PC-9 (cell line): ENCODE results near the gene MT2A. TPM values are rescaled to one million over a fixed set of nuclear protein-coding genes. Genes with fewer than 3 reads are reported as not detected.

Source experiments
- BruUV-seq: library from RNA; stranded (reverse); fragments of 400-500 nt; replicated peaks from 2 replicates; lab custom pipeline; 2021; lab: Mats Ljungman, UMichigan
- CTCF ChIA-PET: fragments of 300-600 bp; sonication (Branson Sonifier 250); formaldehyde crosslinking; loops from one replicate; lab custom pipeline; 2022; ENCODE audit warnings: antibody characterized with exemption; lab: Charles Lee
- POLR2A ChIA-PET: fragments of 300-600 bp; sonication (Branson Sonifier 250); formaldehyde crosslinking; loops from one replicate; lab custom pipeline; 2022; ENCODE audit warnings: antibody characterized with exemption; ENCODE audit not compliant: unreplicated experiment; lab: Charles Lee
- DNase-seq, 2 experiments: peaks; one replicate each; pipeline versions ENCODE4 v3.0.0 to v3.0.0-alpha.2; 2015 to 2022; ENCODE audit warnings: mixed read lengths in 1 of 2
- H2AFZ ChIP-seq: fragments of 200-600 bp; sonication (generic); 2 replicates; pipeline ENCODE4 v1.8.1; 2017; ENCODE audit warnings: antibody characterized with exemption
- H3F3A ChIP-seq: fragments of 200-600 bp; sonication (generic); 2 replicates; pipeline ENCODE4 v1.8.1; 2017; ENCODE audit warnings: antibody characterized with exemption, mild to moderate bottlenecking, low read depth; ENCODE audit not compliant: insufficient read depth
- H3K27ac ChIP-seq: fragments of 200-600 bp; sonication (generic); 2 replicates; pipeline ENCODE4 v1.6.1; 2016; ENCODE audit warnings: mixed run types
- H3K27me3 ChIP-seq: fragments of 200-600 bp; sonication (generic); 2 replicates; pipeline ENCODE4 v1.6.1; 2016; ENCODE audit warnings: low read depth, mixed run types; ENCODE audit not compliant: insufficient read depth
- H3K36me3 ChIP-seq: fragments of 200-600 bp; sonication (generic); 2 replicates; pipeline ENCODE4 v1.6.1; 2016; ENCODE audit warnings: low read depth, mixed run types
- H3K4me1 ChIP-seq: fragments of 200-600 bp; sonication (generic); replicated peaks from 2 replicates; pipeline ENCODE4 v1.6.1; 2016; ENCODE audit warnings: mixed run types; ENCODE audit not compliant: insufficient read depth
- H3K4me2 ChIP-seq: fragments of 200-600 bp; sonication (generic); 2 replicates; pipeline ENCODE4 v1.6.1; 2017; ENCODE audit warnings: mixed run types
- H3K4me3 ChIP-seq: fragments of 200-600 bp; sonication (generic); 2 replicates; pipeline ENCODE4 v1.6.1; 2016; ENCODE audit warnings: mixed run types
- H3K79me2 ChIP-seq: fragments of 200-600 bp; sonication (generic); 2 replicates; pipeline ENCODE4 v1.6.1; 2017; ENCODE audit warnings: low read depth, mixed run types
- H3K9me2 ChIP-seq: fragments of 200-600 bp; sonication (generic); 2 replicates; pipeline ENCODE4 v1.8.1; 2017; ENCODE audit warnings: mild to moderate bottlenecking; ENCODE audit not compliant: insufficient read depth
- H3K9me3 ChIP-seq: fragments of 200-600 bp; sonication (generic); 2 replicates; pipeline ENCODE4 v1.8.1; 2016; ENCODE audit warnings: low read depth; ENCODE audit not compliant: insufficient read depth
- H4K20me1 ChIP-seq: fragments of 200-600 bp; sonication (generic); 2 replicates; pipeline ENCODE4 v1.8.1; 2017; ENCODE audit not compliant: insufficient read depth
- EZH2 ChIP-seq: fragments of 200-600 bp; sonication (generic); IDR thresholded peaks from 2 replicates; pipeline ENCODE4 v1.8.0; 2017; ENCODE audit warnings: antibody characterized with exemption, low read depth
- intact Hi-C: fragments of 100-400 bp; cut with micrococcal nuclease; formaldehyde crosslinking; loops from one replicate; pipeline ENCODE4 v1.10.0; 2022; ENCODE audit not compliant: unreplicated experiment
- total RNA-seq: library from RNA; stranded (reverse); gene quantifications from 2 replicates; pipeline ENCODE4 v1.2.3, GENCODE V29; 2021
- TF ChIP-seq, protein P1 (sequence below): fragments of 200-600 bp; sonication (generic); conservative IDR thresholded peaks from 2 replicates; pipeline ENCODE4 v1.6.1; 2017; ENCODE audit warnings: mixed run types, antibody characterized with exemption, mild to moderate bottlenecking, moderate library complexity

Gene MT2A
- total RNA-seq, 1 experiment from 2014 or later, result 203 TPM

DNA sequence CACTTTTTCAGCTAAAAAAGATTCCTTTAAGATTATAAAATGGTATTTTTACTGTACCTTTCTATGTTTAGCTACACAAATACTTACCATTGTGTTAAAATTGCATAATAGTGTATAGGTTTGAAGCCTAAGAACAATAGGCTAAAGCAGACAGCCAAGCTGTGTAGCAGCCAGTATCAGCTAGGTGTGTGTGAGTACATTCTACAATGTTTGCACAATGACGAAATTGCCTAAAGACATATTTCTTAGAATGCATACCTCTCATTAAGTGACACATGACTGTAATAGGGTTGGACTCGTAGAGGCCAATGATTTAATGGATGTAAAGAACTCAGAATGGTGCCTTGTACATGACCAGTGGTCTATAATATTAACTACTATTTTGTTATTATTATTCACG is 41.4 kb downstream of the MT2A start:
- Histone ChIP-seq H3K27ac (no peak overlapping the region), H3K79me2 (no peaks in the 10 kb centered on the region), H4K20me1 (peaks cover 5% of the 10 kb centered on the region; the same call in 1 of the 2 replicates), H2AFZ (no peak overlapping the region), H3K4me2 (peak overlapping the region; percentile 20), H3K9me3 (no peaks in the 10 kb centered on the region), H3K4me3 (no peak overlapping the region), H3K4me1 (peaks cover 30% of the 10 kb centered on the region), H3K27me3 (0 out of 2 replicates have a peak, but pooled peaks cover 3% of the 10 kb centered on the region), H3K9me2 (no peaks in the 10 kb centered on the region), H3K36me3 (no peaks in the 10 kb centered on the region), H3F3A (peaks cover 31% of the 10 kb centered on the region; the same call in 1 of the 2 replicates)
- TF ChIP-seq EZH2, result no peak
- TF ChIP-seq, protein P1, sequence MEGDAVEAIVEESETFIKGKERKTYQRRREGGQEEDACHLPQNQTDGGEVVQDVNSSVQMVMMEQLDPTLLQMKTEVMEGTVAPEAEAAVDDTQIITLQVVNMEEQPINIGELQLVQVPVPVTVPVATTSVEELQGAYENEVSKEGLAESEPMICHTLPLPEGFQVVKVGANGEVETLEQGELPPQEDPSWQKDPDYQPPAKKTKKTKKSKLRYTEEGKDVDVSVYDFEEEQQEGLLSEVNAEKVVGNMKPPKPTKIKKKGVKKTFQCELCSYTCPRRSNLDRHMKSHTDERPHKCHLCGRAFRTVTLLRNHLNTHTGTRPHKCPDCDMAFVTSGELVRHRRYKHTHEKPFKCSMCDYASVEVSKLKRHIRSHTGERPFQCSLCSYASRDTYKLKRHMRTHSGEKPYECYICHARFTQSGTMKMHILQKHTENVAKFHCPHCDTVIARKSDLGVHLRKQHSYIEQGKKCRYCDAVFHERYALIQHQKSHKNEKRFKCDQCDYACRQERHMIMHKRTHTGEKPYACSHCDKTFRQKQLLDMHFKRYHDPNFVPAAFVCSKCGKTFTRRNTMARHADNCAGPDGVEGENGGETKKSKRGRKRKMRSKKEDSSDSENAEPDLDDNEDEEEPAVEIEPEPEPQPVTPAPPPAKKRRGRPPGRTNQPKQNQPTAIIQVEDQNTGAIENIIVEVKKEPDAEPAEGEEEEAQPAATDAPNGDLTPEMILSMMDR, result no peak
- peak in 1 of 2 experiments; percentile 98 for DNase-seq
- no TSS peak for BruUV-seq
- intact Hi-C loops, result no loop called here
- CTCF ChIA-PET, result no interaction called here
- POLR2A ChIA-PET, result interaction anchor here (0.5 to 0.7 kb wide), 4 partner anchors 39 to 1252 kb away, joined by 4 to 9 read pairs (median 5); no protein-coding TSS in a partner anchor

DNA sequence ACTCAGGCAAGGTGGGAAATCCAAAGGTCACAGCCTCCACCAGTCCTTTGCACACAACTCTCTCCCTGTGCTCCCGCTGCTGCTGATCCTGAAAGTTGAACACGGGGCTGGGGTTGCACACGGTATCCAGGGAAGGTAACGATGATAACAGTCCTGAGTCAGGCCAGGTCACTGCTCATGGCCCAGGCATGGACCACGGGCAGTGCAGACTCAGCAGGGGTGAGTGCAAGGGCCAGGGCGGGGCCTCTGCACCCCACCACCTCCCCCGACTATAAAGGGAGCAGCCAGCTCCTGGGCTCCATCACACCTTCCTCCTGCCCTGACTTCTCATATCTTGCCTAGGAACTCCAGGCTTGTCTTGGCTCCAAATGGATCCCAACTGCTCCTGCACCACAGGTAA is 43.2 kb downstream of the MT2A start, which contains the start of gene MT1B:
TSS of gene MT1B (plus strand) at position 301 of the 400 bp plus-strand sequence. CDS start at position 369, 68 bp downstream.
- intact Hi-C loops, result no loop called here
- Histone ChIP-seq H3K79me2 (no peaks in the 10 kb centered on the region), H3K27ac (no peak within 1 kb of the TSS), H3K4me2 (no peak within 1 kb of the TSS), H3K4me3 (no peak within 1 kb of the TSS), H3K9me2 (no peaks in the 10 kb centered on the region), H3K36me3 (no peaks in the 10 kb centered on the region), H4K20me1 (peaks cover 5% of the 10 kb centered on the region; the same call in 1 of the 2 replicates), H3K9me3 (no peaks in the 10 kb centered on the region), H3K27me3 (0 out of 2 replicates have a peak, but pooled peaks cover 3% of the 10 kb centered on the region), H3F3A (peaks cover 36% of the 10 kb centered on the region; the same call in 1 of the 2 replicates), H2AFZ (no peak within 1 kb of the TSS), H3K4me1 (peaks cover 30% of the 10 kb centered on the region)
- ChIA-PET POLR2A (no interaction called here), CTCF (no interaction called here)
- BruUV-seq, result no TSS peak
- no peak for DNase-seq
- TF ChIP-seq, protein P1, result no peak
- no peak for TF ChIP-seq EZH2

DNA sequence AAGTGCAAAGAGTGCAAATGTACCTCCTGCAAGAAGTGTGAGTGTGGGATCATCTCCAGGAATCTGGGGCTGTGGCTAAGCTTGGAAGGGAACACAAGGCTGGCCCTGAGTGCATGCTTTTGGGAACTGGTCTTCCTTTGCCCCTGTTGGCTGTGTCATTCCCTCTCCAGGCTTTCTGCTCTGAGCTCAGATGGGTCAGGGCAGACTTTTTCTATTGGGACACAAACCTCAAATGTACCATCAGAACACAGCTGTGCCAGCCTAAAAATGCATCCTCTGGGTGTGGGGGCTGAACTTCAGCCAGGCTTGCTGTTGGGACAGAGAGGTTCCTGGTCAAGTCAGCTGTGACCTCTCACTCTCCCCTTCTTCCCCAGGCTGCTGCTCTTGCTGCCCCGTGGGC is 44.2 kb downstream of the MT2A start:
- TF ChIP-seq, protein P1, result no peak
- TF ChIP-seq EZH2, result no peak
- intact Hi-C loops, result no loop called here
- H3K9me2 ChIP-seq, result no peaks in the 10 kb centered on the region
- POLR2A ChIA-PET, result no interaction called here
- no TSS peak for BruUV-seq
- no peak for DNase-seq
- H3K4me2 ChIP-seq, result no peak overlapping the region
- peaks cover 30% of the 10 kb centered on the region for H3K4me1 ChIP-seq
- H2AFZ ChIP-seq, result no peak overlapping the region
- H3K9me3 ChIP-seq, result no peaks in the 10 kb centered on the region
- no peak overlapping the region for H3K27ac ChIP-seq
- peaks cover 5% of the 10 kb centered on the region; the same call in 1 of the 2 replicates for H4K20me1 ChIP-seq
- CTCF ChIA-PET, result no interaction called here
- H3K27me3 ChIP-seq, result 0 out of 2 replicates have a peak, but pooled peaks cover 3% of the 10 kb centered on the region
- no peaks in the 10 kb centered on the region for H3K36me3 ChIP-seq
- H3K79me2 ChIP-seq, result no peaks in the 10 kb centered on the region
- no peak overlapping the region for H3K4me3 ChIP-seq
- peaks cover 36% of the 10 kb centered on the region; the same call in 1 of the 2 replicates for H3F3A ChIP-seq
